GM12892 (cell line): ENCODE measurements around the gene ERFE.

Source experiments
- POLR2AphosphoS5 ChIP-seq: IDR thresholded peaks from 2 replicates; pipeline ENCODE4 v1.6.1; 2011; ENCODE audit warnings: low read depth, low read length, control low read depth
- TAF1 ChIP-seq: IDR thresholded peaks from 2 replicates; pipeline ENCODE4 v1.6.1; 2011; ENCODE audit warnings: low read depth, mild to moderate bottlenecking, control low read depth, low read length, borderline replicate concordance

DNA sequence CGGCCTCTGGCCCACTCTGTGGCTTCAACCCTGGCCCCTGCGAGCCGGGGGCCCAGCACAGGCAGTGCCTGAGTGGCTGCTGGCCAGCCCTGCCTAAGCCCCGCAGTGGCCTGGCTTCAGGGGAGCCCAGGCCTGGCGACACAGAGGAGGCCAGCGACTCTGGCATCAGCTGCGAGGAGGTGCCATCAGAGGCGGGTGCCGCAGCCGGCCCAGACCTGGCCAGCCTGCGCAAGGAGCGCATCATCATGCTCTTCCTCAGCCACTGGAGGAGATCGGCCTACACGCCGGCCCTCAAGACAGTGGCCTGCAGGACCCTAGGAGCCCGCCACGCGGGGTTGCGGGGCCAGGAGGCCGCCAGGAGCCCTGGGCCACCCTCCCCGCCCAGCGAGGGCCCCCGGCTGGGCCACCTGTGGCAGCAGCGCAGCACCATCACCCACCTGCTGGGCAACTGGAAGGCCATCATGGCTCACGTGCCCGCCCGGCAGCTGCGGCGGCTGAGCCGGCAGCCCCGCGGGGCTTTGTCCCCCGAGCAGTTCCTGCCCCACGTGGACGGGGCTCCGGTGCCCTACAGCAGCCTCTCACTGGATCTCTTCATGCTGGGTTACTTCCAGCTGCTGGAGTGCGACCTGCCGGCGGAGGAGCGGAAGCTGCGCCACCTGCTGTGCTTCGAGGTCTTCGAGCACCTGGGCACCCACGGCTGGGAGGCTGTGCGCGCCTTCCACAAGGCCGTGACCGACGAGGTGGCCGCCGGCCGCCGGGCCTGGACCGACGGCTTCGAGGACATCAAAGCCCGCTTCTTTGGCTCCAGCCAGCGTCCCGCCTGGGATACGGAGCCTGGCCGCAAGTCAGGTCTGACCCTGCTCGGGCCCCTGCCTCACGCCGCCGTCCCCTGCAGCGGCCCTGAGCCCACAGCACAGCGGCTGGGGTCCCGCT lies 27.8 kb upstream of the ERFE start:
- TF ChIP-seq POLR2AphosphoS5, result no peak
- TF ChIP-seq TAF1, result no peak
